Fibroblast of skin of right biceps (primary cell): ENCODE data around the gene GCSH.

Source experiments
- DNase-seq: peaks from one replicate; pipeline ENCODE4 v3.0.0-alpha.2; 2013

GCSH gene

GRCh38 chr16:81099958-81100357 is 3.8 kb upstream of the GCSH start:
- no peak for DNase-seq

GRCh38 chr16:81097230-81097629 is 1.0 kb upstream of the GCSH start:
- no peak for DNase-seq

GRCh38 chr16:81096715-81097208 is 567 bp upstream of the GCSH start:
- DNase-seq, result no peak

DNA sequence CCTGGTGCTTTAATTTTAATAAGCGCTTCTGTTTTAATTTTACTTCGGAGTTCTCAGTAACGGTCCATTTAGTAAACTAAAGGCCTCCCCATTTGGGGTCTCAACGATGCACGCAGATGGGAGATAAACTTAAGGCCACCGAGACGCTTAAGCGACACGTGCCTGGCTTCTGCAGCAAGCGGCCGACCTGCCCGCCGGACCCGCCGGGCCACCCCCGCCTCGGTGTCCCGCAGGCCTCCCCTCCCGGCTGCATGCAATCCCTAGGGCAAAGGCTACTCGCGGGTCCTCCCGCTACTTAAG is 592 bp downstream of the GCSH start:
- no peak for DNase-seq

- peak; percentile 11 for DNase-seq
Observed at GRCh38 chr16:81094771-81095251, 1.4 kb downstream of the GCSH start.

DNA sequence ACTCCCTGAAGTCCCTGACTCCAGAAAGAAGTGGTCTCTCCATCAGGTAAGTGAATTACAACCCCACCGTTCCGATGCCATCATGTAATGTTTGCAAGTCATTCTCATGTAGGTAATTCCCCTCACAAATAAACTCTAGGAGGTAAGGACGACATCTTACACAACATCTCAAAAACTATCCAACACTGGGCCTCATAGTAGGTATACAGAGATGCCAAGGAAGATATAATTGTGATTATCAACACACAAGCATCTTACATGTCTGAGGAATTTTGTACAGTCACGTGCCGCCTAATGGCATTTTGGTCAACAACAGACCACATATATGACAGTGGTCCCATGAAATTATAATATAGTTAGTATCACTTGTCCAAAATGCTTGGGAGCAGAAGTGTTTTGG is 7.4 kb downstream of the GCSH start:
- no peak for DNase-seq

DNA sequence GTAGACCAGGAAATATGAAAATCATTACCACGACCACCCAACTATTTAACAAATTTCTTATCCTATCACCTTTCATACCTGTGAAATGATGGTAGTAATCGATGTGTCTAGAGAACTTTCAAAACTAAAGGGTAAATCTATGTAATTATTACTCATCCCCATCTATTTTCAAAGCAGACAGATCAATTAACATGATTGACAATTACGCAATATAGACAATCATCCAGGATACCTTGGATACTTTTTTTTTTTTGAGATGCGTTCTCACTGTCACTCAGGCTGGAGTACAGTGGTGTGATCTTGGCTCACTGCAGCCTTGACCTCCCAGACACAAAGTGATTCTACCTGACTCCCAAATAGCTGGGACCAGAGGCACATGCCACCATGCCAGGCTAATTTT is 15.2 kb downstream of the GCSH start:
- no peak for DNase-seq

DNA sequence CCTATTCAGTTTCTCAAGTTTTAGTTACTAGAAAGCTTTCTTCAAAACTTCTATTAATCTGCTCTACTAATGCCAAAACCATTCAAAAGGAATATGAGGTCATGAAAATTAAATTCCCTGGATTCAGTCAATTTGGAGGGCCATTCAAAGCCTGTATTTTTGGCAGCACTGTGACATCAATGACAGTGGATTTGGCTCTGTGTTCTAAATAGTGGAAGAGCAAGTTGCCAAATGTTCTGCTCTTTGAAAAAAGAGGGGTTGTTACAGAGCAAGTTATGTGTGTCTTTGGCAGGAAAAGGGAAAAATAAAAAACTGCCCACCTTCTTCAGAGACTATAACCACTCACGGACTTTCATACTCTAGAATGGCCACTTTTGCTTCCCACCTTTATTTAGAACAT is 16.0 kb downstream of the GCSH start:
- no peak for DNase-seq

DNA sequence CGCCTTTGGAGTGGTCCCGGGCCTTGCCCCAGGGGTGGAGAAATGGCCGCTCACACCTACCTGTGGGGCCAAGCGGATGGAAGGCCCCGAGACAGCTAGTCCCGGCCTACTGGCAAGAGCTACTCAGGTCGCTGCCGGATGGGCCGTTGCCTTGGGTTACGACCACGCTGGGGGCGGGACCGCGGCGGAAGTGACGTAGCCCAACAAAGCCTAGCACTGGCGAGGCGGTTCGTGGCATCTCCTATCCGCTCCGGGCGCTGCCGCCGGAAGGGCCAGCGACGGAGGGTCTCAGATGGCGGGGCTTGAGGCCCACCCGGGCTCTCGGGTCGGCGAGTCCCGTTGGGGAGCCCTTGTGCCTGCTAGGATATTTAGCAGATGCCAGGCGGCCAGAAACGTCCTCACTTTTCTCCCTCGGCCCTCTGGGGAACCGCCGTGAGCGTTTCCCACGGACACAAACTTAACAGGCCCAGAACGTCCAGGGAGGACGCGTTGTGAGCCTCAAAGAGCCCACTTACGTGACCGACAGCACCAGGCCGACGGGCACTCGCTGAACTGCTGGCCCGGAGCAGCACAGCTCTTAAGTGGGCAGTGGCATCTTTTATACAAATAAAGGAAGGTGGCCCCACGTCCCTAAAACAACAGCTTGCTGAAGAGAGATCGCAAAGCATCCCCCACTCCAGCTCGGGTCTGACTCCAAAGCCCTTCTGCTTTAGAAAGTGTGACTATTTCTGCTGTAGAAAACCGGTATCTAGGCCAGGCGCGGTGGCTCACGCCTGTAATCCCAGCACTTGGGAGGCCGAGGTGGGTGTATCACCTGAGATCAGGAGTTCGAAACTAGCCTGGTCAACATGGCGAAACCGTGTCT is 18.9 kb downstream of the GCSH start, which contains the start of gene C16orf46:
Gene C16orf46, minus strand, starts transcription at position 163 of the 865 bp plus-strand sequence. CDS start 13,283 bp downstream, outside the sequence.
- peak; percentile 95 for DNase-seq

DNA sequence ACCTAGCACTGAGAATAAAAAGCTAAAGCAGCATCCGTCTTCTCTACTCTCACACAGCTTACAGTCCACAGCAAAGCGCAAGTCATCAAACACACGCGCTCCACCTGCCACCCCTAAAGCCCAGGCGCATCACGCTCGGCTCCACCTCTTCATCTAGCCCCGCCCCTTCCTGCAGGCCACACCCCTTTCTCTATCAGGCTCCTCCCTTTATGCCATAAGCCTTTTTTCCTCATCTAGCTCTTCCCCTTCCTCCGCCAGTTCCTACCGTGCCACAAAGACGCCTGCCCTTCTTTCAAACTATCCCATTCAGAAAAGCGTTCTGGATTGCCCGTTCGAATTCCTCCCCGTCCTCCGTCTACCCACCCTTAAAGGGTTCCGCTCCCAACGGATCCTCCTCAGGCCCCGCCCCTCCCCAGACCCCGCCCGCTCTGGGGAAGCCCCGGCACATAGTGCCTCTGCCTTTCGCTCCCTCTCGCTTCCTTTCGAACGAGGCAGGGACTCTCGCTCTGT is 19.6 kb downstream of the GCSH start:
- peak; percentile 85 for DNase-seq

DNA sequence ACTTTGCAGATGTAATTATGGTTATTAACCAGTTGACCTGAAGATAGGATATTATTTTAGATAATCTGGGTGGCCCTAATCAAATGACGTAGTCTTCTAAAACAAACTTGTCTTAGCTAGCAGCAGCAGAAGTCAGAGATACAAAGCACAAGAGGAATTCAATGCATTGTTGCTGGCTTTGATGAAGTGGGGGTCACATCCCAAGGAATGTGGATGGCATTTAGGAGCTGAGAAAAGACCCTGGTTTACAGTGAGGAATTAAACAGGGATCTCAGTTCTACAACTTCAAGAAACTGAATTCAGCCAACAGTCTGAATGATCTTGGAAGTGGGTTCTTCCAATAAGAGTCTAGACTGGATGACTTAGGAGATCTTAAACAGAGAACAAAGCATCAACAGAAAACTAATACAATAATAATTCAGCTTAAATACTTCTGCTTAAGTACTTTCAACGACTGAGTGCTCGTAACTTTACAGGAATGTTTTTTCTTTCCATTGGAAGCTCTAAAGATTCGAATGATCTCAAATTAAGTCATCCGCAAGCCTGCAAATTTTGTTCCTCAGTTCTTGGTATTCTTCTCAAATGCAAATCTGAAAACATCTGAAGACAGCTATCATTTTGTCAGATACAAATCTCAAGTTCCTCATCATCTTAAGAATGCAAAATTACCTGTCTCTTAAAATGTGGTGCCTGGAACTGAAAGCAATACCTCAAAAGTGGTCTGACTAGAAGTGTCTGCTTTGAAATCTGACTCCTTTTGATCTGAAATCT is 22.4 kb downstream of the GCSH start:
- no peak for DNase-seq

GRCh38 chr16:81071805-81072204 is 24.4 kb downstream of the GCSH start:
- no peak for DNase-seq

- DNase-seq, result no peak
Observed at GRCh38 chr16:81070979-81071378, 25.2 kb downstream of the GCSH start.

- DNase-seq, result no peak
Observed at GRCh38 chr16:81069063-81069462, 27.1 kb downstream of the GCSH start.

- DNase-seq, result no peak
Observed at GRCh38 chr16:81067166-81067565, 29.0 kb downstream of the GCSH start.

DNA sequence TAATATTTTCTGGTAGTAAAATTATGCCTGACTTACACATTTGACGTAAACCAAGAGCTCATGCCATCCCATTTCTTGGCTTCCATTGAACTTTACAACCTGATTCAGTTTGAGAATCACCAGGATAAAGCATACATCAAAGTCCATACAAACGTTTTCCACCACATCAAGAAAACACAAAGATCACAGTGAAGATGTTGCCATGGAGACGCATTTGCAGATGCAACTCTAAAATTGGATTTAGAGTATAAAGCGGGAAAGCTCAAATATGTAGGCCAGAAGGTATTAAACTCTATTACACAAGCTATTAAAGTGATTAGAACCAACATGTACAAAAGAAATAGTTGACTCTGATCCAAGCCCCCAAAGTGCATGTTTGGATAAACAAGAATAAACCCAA is 29.5 kb downstream of the GCSH start:
- no peak for DNase-seq

GRCh38 chr16:81061871-81062608 is 34.2 kb downstream of the GCSH start:
- no peak for DNase-seq

GRCh38 chr16:81061307-81061640 is 34.9 kb downstream of the GCSH start:
- DNase-seq, result no peak

- no peak for DNase-seq
Observed at GRCh38 chr16:81060576-81061306, 35.5 kb downstream of the GCSH start.

GRCh38 chr16:81053761-81054160 is 42.4 kb downstream of the GCSH start:
- no peak for DNase-seq

DNA sequence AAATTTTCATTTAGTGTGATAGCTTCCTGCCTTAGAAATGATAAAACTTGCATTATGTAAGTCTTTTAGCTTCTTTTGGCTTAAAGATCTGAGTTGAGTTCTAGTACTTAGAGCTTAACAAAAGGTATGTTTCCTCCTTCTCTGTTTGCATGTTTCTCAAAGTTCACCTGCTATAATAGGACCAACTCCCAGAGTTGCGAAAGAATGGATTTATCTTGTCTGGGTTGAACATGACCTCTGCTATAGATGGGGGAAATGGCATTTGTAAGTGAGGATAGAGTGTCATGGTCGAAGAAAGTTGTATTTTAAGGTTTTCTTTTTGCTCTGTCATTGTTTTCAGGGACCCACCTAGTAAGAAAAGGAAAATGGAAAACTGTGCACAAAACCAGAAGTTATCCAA is 53.4 kb downstream of the GCSH start:
- no peak for DNase-seq

DNA sequence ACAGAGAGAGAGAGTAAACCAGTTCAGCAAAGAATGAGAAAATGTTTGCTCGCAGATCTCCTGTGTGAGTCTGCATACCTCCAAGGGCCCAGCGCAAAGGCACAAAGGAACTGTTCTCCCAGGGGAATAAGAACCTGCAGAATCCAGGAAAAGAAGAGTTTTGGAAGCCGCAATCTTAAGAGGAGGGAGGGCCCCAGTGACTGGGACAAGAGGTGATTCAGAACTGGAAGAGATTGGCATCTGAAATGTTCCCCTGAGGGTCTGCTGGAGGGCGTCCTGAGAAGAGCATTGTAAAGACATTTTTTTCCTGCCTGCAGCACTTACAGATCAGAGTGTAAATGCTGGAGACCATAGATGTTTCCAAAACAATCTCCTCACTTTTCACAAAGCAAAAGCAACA is 54.5 kb downstream of the GCSH start:
- no peak for DNase-seq
